Karpas-422 (cell line): Measurements from ENCODE around the gene CDCP1. TPM values are rescaled to one million over a fixed set of nuclear protein-coding genes. Genes with fewer than 3 reads are reported as not detected.

Source experiments
- DNase-seq: peaks from one replicate; pipeline ENCODE4 v3.0.0-alpha.2; 2015
- H2AFZ ChIP-seq: fragments of 200-600 bp; sonication (generic); 2 replicates; pipeline ENCODE4 v1.6.1; 2014; ENCODE audit warnings: antibody characterized with exemption, low read length, mixed read lengths
- H3K27ac ChIP-seq: fragments of 200-600 bp; sonication (generic); 2 replicates; pipeline ENCODE4 v1.5.1; 2014; ENCODE audit warnings: mild to moderate bottlenecking, low read length, moderate library complexity
- H3K27me3 ChIP-seq: fragments of 200-600 bp; sonication (generic); 2 replicates; pipeline ENCODE4 v1.6.1; 2014; ENCODE audit warnings: low read length, mixed read lengths
- H3K36me3 ChIP-seq: fragments of 200-600 bp; sonication (generic); 2 replicates; pipeline ENCODE4 v1.6.1; 2014; ENCODE audit warnings: low read length, mixed read lengths; ENCODE audit not compliant: insufficient read depth
- H3K4me1 ChIP-seq: fragments of 200-600 bp; sonication (generic); 2 replicates; pipeline ENCODE4 v1.6.1; 2014; ENCODE audit warnings: mild to moderate bottlenecking, low read length, mixed read lengths
- H3K4me2 ChIP-seq: fragments of 200-600 bp; sonication (generic); 2 replicates; pipeline ENCODE4 v1.6.1; 2014; ENCODE audit warnings: low read length, low read depth, mild to moderate bottlenecking; ENCODE audit not compliant: poor library complexity, severe bottlenecking
- H3K4me3 ChIP-seq: fragments of 200-600 bp; sonication (generic); 2 replicates; pipeline ENCODE4 v1.5.1; 2014; ENCODE audit warnings: mild to moderate bottlenecking, antibody characterized with exemption, low read length, mixed read lengths
- H3K79me2 ChIP-seq: fragments of 200-600 bp; sonication (generic); 2 replicates; pipeline ENCODE4 v1.6.1; 2014; ENCODE audit warnings: mild to moderate bottlenecking, low read length, mixed read lengths
- H3K9ac ChIP-seq: fragments of 200-600 bp; sonication (generic); 2 replicates; pipeline ENCODE4 v1.6.0; 2014; ENCODE audit warnings: low read length
- H3K9me2 ChIP-seq: fragments of 200-600 bp; sonication (generic), shearing (Covaris generic); replicated peaks from 2 replicates; pipeline ENCODE4 v1.6.0; 2014; ENCODE audit warnings: mild to moderate bottlenecking, low read length, moderate library complexity; ENCODE audit not compliant: insufficient read depth
- H3K9me3 ChIP-seq: fragments of 300-700, 200-600 bp; sonication (generic); 2 replicates; pipeline ENCODE4 v1.6.1; 2014; ENCODE audit warnings: low read length, mixed read lengths
- H4K20me1 ChIP-seq: fragments of 200-600 bp; sonication (generic); 2 replicates; pipeline ENCODE4 v1.6.1; 2014; ENCODE audit warnings: mild to moderate bottlenecking, antibody characterized with exemption, low read length, low read depth; ENCODE audit not compliant: insufficient read depth
- total RNA-seq: library from RNA; depleted of rRNA; stranded (reverse); fragments of >200 nt; shearing (Covaris generic); gene quantifications from 2 replicates; pipeline ENCODE4 v1.2.3, GENCODE V29; 2014; ENCODE audit warnings: low replicate concordance

CDCP1 gene
- total RNA-seq, 1 experiment from 2014 or later = not detected

DNA sequence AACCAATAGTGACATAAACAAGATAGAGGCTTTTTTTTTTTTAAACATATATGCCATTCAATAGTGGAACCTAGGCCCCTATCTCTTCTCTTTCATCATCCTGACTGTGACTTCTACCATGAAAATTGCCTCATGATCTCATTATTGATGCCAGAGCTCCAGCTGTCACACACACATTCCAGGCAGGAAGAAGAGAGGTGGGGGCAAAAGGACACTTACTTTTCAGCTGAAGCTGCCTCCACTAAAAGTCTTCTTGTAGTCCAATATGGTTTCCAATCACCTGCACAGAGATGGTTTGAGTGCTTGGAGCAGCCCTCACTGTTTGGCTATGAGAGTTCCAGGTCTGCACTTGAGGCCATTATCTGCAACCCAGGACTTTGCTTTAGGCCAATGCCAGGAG lies 75.1 kb downstream of the CDCP1 start:
- Histone ChIP-seq H3K9me2 (no peaks in the 10 kb centered on the region), H4K20me1 (no peaks in the 10 kb centered on the region), H3K4me1 (peaks cover 6% of the 10 kb centered on the region), H3K27me3 (no peaks in the 10 kb centered on the region), H3K4me2 (no peak overlapping the region), H3K27ac (no peak overlapping the region), H3K36me3 (no peaks in the 10 kb centered on the region), H2AFZ (no peak overlapping the region), H3K4me3 (no peak overlapping the region), H3K79me2 (no peaks in the 10 kb centered on the region), H3K9me3 (no peaks in the 10 kb centered on the region), H3K9ac (no peak overlapping the region)
- no peak for DNase-seq

DNA sequence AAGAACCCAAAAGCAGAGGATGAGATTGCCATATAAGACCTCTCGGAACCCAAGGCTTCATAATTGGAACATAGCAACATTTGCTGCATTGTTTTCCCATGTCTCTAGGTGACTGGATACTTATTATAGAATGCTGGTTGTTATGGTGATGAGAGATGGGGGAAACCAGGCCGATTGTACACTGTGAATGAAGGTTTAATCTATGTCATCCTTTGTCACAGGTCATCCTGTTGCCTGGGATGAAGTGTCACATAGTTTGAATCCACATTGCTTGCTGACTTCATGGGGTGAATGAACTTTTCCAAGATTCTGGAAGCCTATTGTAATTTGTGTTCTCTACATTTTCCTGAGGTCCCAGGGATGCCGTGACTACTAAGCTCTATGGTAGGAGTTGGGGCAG lies 78.2 kb downstream of the CDCP1 start:
- H3K9me3 ChIP-seq = no peaks in the 10 kb centered on the region
- H4K20me1 ChIP-seq = no peaks in the 10 kb centered on the region
- DNase-seq = no peak

DNA sequence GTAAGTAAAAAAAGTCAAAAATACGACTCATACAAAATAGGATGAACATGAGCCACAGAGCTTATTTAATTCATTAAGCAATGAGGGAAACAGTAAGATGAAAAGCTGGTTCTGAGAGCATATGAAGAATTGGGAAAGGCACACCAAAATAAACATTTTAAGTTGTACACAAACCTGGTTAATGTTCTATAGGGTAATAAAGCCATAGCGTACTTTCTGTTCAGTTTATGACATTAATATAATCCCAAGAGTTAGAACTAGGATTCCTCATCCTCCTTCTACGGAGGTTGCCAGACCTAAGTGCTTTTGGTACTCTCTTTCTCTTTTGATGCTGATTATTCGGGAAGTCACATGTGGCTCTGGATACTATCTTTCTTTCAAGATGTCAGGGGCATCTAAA lies 78.7 kb downstream of the CDCP1 start:
- H3K27me3 ChIP-seq = no peaks in the 10 kb centered on the region
- no peak overlapping the region for H3K4me3 ChIP-seq
- no peaks in the 10 kb centered on the region for H3K9me2 ChIP-seq
- no peak for DNase-seq
- H3K79me2 ChIP-seq = no peaks in the 10 kb centered on the region
- no peaks in the 10 kb centered on the region for H3K4me1 ChIP-seq
- H3K4me2 ChIP-seq = no peak overlapping the region
- H2AFZ ChIP-seq = no peak overlapping the region
- H3K27ac ChIP-seq = no peak overlapping the region
- H3K9ac ChIP-seq = no peak overlapping the region
- no peaks in the 10 kb centered on the region for H4K20me1 ChIP-seq
- no peaks in the 10 kb centered on the region for H3K36me3 ChIP-seq
- H3K9me3 ChIP-seq = no peaks in the 10 kb centered on the region

More for the DNA sequence above, 78.2 kb downstream of the CDCP1 start:
- no peaks in the 10 kb centered on the region for H3K4me1 ChIP-seq
- no peaks in the 10 kb centered on the region for H3K36me3 ChIP-seq
- no peak overlapping the region for H3K4me2 ChIP-seq
- H2AFZ ChIP-seq = no peak overlapping the region
- H3K27ac ChIP-seq = no peak overlapping the region
- no peak overlapping the region for H3K4me3 ChIP-seq
- no peaks in the 10 kb centered on the region for H3K9me2 ChIP-seq
- H3K9ac ChIP-seq = no peak overlapping the region
- H3K27me3 ChIP-seq = no peaks in the 10 kb centered on the region
- no peaks in the 10 kb centered on the region for H3K79me2 ChIP-seq

DNA sequence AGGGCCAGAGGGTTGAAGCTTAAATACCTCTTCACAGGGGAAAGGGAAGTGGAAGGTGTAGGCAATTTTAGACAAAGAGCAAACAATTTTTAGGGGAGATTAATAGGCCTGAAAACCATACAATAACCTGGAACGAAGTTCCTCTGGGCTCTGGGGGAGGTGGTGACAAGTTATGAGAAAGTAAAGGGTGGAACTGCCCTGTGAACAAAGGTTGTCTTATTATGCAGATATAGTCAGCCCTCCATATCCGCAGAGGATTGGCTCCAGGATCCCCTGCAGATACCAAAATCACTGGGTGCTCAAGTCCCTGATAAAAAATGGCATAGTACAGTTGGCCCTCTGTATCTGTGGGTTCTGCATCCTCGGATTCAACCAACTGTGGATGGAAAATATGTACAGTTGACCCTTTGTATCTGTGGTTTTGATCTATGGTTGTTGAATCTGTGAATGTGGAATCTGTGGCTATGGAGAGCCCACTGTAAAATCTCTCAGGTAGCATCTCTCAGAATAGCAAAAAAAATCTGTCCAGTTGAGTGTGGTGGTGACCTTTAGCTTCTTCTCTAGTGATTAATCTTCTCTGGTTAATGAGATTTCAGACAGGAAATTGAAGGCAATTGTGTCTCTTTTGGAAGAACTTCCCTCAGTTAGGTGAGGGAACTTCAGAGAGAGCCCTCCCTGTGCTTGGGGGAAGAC lies 79.9 kb downstream of the CDCP1 start:
- Histone ChIP-seq H3K4me3 (no peak overlapping the region), H3K9me3 (no peaks in the 10 kb centered on the region), H3K36me3 (no peaks in the 10 kb centered on the region), H3K79me2 (no peaks in the 10 kb centered on the region), H3K27me3 (no peaks in the 10 kb centered on the region), H3K4me2 (no peak overlapping the region), H3K9ac (no peak overlapping the region), H3K27ac (no peak overlapping the region), H3K9me2 (no peaks in the 10 kb centered on the region), H3K4me1 (no peaks in the 10 kb centered on the region), H4K20me1 (no peaks in the 10 kb centered on the region), H2AFZ (no peak overlapping the region)
- no peak for DNase-seq

DNA sequence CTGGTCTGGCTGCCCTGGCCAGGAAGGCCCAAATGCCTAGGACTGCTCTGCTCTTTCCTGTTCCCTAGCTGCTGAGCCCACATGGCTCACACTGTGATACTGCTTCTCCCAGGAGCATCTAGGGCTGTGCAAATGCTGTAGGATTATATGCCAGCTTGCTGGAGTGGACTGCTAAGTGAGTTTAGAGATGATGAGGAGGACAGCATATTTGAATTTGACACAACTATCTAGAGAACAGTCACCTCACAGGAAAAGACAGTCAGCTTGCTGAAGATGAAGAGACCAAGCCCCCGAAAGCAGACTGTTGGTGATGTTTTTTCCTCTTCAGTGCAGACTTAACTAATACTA lies 80.8 kb downstream of the CDCP1 start:
- Histone ChIP-seq H2AFZ (no peak overlapping the region), H3K27ac (no peak overlapping the region), H3K9me3 (no peaks in the 10 kb centered on the region), H3K4me3 (no peak overlapping the region), H3K27me3 (no peaks in the 10 kb centered on the region), H3K36me3 (no peaks in the 10 kb centered on the region), H3K9ac (no peak overlapping the region), H3K79me2 (no peaks in the 10 kb centered on the region), H3K4me2 (no peak overlapping the region), H3K4me1 (no peaks in the 10 kb centered on the region), H4K20me1 (no peaks in the 10 kb centered on the region), H3K9me2 (no peaks in the 10 kb centered on the region)
- DNase-seq = no peak

DNA sequence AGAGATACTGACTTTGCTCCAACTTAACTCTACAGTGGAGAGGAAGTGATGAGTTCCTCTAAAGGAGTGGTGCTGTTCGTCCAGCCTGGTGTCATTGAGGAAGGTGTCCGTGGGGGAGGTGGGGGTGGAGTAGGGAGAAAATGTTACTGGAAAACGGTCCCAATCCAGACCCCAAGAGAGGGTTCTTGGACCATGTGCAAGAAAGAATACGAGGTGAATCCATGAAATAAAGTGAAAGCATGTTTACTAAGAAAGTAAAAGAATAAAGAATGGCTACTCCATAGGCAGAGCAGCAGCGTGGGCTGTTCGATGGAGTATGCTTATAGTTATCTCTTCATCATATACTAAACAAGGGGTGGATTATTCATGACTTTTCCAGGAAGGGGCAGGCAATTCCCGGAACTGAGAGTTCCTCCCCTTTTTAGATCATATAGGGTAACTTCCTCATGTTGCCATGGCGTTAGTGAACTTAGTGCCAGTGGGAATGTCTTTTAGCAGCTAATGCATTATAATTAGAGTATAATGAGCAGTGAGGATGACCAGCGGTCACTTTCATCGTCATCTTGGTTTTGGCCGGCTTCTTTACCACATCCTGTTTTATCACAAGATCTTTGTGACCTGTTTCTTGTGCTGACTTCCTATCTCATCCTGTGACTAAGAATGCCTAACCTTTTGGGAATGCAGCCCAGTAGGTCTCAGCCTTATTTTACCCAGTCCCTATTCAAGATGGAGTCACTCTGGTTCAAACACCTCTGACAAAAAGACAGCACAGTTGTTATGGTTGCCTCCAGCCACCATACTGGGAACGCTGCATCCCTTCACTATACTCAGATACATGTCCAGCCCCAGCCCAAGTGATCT lies 81.4 kb downstream of the CDCP1 start:
- Histone ChIP-seq H3K9me3 (no peaks in the 10 kb centered on the region), H3K4me3 (no peak overlapping the region), H3K79me2 (no peaks in the 10 kb centered on the region), H3K9ac (no peak overlapping the region), H3K4me1 (no peaks in the 10 kb centered on the region), H4K20me1 (no peaks in the 10 kb centered on the region), H3K9me2 (no peaks in the 10 kb centered on the region), H3K36me3 (no peaks in the 10 kb centered on the region), H3K4me2 (peak overlapping the region; percentile 39), H3K27me3 (no peaks in the 10 kb centered on the region), H3K27ac (no peak overlapping the region), H2AFZ (no peak overlapping the region)
- no peak for DNase-seq

DNA sequence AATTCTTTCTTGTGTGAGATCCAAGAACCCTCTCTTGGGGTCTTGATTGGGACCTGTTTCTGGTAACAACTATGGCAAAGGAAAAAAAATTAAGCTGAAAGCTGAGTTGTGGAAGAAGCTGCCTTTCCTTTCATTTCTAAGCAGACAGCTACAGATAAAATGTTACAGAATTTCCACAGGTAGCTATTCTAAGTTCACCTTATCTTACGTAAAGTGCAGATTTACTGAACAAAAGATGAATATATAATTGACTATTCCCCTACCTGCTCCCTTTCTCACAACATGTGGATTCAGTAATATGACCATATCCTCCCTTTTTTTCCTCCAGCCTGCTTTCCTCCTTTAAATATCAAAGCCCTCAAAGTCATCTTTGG lies 83.5 kb downstream of the CDCP1 start:
- Histone ChIP-seq H3K27ac (no peak overlapping the region), H3K4me2 (no peak overlapping the region), H3K4me1 (no peaks in the 10 kb centered on the region), H3K36me3 (no peaks in the 10 kb centered on the region), H4K20me1 (no peaks in the 10 kb centered on the region), H3K4me3 (no peak overlapping the region), H3K9me2 (no peaks in the 10 kb centered on the region), H3K9ac (no peak overlapping the region), H3K9me3 (no peaks in the 10 kb centered on the region), H3K27me3 (no peaks in the 10 kb centered on the region), H2AFZ (no peak overlapping the region), H3K79me2 (no peaks in the 10 kb centered on the region)
- DNase-seq = peak; percentile 19

DNA sequence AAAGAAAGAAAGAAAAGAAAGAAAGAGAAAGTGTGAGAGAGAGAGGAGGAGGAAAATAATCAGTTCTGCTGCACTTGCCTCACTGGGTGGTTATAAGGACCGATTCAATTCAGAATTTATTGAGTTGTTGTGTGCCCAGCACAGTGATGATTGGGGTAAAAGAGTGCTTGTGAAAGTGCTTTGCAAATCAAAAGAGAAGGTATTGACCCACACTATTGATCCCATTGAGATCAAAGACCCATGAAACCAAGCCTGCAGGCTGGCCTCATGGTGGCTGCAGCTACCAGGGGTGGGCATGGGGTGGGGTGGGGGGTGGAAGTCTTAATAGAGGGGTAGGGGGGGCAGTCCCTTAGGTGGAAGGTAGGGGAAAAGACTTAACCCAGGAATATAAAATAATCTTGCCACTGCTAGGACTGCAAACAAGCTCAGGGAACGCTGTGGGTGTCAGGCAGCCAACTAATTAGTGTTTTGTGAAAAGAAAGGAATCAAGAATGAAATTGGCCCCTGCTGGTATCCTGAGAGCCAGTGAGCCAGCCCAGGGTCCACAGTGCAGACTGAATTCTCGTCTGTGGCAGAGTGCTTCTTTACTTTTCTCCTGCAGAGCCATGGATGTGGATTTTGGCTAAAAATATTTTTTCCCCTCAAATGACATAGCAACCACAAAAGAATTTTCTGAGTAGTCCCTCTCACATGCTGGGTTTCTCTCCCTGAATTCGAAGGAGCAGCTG lies 85.8 kb downstream of the CDCP1 start:
- H3K4me2 ChIP-seq = no peak overlapping the region
- no peaks in the 10 kb centered on the region for H4K20me1 ChIP-seq
- H3K9ac ChIP-seq = no peak overlapping the region
- no peaks in the 10 kb centered on the region for H3K79me2 ChIP-seq
- H3K4me1 ChIP-seq = peaks cover 5% of the 10 kb centered on the region; the same call in 1 of the 2 replicates
- H2AFZ ChIP-seq = no peak overlapping the region
- no peaks in the 10 kb centered on the region for H3K9me2 ChIP-seq
- no peaks in the 10 kb centered on the region for H3K36me3 ChIP-seq
- no peaks in the 10 kb centered on the region for H3K9me3 ChIP-seq
- no peak overlapping the region for H3K4me3 ChIP-seq
- no peak overlapping the region for H3K27ac ChIP-seq
- no peak for DNase-seq
- no peaks in the 10 kb centered on the region for H3K27me3 ChIP-seq
